ENCODE measurements around the gene FREY1.

FREY1 gene

DNA sequence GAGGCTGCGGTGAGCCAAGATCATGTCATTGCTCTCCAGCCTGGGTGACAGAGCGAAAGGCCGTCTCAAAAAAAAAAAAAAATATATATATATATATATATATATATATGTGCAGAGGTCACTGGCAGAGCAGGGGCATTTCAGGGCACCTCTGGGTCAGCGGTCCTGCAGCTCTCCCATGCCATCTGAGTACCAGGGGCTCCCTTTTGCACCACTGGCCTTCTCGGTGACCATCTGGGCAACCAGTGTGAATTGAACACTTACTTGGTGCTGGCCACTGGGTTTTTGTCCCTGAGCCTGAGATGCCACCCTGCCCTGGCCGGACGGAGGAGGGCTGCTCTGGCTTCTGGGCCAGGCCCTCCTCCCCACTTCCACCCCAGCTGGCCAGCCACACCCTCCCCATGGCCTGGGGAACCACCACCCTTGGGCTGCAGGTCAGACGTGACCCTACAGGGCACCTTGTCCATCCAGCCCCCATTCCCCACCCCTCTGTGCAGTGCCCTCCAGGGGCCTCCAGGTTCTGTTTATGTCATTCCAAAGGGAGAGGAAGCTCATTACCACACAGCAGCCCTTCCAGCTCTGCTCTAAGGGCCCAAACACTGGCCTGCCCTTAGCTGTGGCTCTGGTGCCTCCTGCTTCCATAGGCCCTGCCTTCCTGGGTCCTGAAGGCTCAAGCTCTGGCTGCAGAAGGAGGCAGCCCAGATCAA is 11.4 kb downstream of the FREY1 start:
- DNase-seq (ENCODE audit: low read depth in 2 of 2): no peak

DNA sequence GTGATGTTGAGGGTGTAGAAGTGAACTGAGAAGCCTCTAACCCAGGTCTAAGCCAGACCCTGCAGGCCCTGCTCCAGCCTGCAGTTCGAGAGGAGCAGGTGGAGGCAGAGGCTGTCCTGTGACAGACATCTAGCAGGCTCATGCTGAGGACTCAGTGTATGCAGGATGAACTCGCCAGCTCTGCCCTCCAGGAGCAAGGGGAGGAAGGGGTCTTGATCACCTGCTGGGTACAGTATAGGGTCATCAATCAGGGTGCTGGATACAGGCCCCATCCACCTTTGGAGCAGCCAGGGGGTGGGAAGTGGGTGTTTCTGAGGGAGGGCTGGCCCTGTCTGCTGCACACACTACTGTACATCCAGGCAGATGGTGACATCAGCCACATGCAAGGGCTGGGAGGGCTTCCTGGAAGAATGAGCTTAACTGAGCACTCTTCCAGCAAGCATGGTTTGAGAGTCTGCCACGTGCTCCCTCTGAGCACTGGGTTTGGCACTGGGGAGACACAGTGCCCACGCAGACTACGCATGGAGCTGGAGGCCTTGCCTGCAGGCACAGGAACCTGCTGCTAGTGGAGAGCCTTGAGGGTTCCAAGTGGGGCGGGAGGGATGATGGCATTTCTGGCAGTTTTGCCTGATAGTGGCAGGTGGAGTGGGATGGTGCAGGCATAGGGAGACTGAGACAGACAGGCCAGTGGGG is 12.4 kb downstream of the FREY1 start:
- DNase-seq (ENCODE audit: low read depth in 2 of 2): no peak

DNA sequence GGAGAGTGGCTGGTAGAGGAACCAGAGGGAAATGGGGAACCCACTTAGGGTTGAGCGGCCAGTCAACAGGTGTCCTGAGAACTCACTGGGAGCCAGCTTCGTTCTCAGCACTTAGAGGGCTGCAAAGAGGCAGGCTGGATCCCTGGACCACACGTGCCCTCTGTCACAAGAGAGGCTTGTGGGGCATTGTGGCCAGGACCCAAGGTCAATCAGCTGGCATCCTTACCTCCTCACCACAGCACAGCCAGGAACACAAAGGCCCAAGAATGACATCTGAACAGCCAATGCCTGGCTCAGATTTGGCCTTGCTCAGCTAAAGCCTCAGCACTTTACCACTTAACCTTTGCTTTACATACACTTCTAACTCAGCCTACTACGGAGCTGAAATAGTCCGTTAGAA is 14.2 kb downstream of the FREY1 start:
- DNase-seq (ENCODE audit: low read depth in 2 of 2): no peak

DNA sequence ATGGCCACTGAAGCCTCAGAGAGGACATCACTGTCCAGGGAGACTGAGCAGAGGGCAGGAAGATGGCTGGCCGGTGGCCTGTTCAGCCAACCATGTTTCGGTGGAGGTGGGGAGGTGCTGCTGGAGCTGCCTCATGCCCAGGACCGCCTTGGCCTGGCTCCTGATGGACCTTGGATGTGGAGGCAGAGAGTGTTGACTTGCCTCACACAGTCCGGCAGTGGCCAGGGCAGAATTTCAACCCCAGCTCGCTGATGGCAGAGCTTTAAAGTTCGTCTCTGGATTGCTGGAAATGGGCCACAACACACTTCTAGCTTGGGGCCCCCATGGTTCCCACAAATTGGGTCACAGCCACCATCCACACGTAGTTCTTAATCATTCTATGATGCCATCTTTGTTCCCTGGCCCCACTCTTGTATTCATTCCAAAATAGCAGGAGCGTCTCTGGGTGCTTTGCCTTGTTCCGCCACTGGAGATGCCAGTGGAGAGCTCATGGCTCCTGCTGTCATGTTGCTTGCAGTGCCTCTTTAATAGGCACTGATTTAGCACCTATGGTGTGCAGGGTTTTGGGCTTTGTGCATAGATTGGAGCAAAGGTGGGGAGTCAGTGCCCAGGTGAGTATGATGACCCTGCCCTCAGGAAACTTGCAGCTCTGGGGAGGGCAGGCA is 16.1 kb downstream of the FREY1 start:
- no peak for DNase-seq (ENCODE audit: low read depth in 2 of 2)

DNA sequence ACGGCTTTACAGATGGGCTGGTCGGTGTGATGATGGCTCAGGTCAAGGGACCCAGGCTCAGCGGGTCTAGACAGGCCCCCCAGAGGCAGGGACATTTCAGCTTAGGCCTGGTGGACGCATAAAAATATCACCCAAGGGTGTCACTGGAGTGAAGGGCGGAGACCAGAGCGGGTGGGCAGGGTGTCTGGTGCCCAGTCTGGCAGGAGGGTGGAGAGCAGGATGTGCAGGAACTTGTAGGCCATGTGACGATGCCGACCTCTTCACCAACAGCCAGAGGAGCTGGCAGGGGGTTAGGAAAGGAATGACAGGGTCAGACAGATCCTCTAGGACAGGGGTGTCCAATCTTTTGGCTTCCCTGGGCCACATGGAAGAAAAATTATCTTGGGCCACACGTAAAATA is 17.1 kb downstream of the FREY1 start:
- DNase-seq (ENCODE audit: low read depth in 2 of 2): no peak

DNA sequence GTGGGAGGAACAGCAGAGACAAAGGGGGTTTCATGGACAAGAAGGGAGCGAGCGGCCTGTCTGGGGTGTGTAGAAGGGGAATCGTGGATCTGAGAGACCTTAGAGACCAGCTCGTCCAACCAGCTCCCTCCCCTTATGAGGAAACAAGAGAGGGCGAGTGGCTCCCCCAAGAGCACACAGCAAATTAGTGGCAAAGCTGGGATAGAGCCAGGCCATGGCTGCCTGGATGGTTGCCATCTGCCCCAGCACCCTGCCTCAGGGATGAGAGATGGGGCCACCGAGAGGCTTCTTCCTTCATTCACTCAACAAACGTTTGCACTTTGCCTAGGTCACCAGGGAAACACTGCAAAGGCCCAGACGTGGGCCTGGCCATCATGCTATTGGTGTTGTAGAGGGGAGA is 17.5 kb downstream of the FREY1 start:
- DNase-seq (ENCODE audit: low read depth in 2 of 2): no peak

DNA sequence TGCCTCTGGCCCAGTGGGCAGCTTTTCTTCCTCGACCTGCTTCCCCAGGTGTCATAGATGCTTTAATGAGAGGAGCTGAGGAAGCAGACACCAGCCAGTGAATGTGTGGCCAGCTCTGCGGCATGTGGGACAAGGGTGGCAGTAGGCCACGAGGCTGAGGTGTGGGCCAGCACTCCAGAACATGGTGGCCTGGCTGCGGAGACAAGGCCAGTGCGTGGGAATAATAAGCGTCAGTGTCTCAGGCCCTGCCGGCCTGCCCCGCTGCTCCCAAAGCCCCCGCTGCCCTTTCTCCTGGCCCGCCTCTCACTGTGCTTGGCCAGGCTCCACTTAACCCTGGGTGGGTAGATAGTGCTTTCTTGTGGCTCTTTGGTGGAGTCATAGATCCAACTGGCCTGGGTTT is 19.5 kb downstream of the FREY1 start:
- no peak for DNase-seq (ENCODE audit: low read depth in 2 of 2)

DNA sequence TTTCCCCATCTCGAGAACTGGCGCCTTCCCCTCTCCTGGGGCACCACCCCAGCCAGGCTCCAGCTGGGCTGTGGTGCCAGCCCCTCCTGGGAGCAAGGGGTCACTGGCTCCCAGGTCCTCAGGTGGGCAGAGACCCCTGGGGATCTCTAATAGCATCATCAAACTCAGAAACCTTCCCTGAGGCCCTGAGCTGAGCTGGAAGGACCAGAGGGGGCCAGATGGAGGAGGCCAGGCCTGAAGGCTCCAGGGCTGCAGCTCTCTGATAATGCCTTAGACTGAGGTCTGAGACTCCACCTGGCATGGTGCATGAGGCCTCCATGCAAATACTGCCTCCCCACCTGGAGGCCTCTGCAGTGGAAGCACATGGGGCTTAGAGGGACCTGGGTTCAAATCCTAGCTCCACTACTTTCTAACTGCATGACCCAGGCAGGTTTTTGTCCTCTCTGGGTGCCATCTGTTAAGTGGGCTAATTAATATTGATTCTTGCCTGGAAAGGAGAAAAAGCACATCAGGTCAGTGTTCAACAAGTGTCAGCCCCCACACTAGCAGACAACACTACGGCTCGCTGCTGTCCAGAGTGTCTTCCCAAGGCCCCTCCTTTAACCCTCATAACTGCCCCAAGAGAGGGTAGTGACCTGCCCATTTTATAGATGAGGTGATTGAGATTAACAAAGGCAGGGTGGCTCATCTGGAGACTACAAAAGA is 20.1 kb downstream of the FREY1 start:
- no peak for DNase-seq (ENCODE audit: low read depth in 2 of 2)

DNA sequence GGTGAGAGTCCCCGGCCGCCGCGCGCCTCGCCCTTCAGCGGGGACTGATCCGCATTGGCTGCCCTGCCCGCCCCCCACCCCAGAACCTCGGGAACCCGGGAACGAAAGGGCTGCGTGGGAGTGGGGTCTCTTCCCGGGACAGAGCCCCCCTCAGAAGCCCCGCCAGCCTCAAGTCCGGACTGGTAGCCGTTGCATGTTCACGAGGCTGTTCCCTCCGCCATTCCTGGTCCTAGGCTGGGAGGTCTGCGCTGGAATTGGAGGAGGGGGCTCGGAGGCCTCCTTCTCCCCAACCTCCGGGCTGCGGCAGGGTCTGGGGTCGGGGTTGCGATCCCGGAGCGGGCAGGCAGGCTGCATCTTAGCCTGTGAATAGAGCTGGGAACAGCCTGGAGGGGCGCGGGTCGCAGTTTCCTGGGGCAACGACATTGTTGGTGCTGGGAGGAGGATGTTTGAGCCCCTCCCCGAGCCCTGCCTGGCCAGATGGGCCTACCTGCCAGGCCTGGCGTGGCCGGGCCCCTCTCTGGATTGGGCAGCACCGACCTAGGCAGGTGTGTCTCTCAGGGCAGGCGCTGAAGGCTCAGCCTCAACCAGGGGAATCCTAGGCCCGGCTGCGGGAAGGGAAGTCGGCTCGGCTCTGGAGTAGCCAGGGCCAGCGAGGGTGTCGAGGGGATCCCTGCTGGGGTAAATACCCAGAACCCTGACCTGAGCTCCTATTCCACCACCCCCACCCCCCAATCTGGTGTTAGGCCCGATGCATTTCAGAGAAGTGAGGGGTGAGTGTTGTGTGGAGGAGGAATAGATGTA is 20.9 kb downstream of the FREY1 start:
- DNase-seq (ENCODE audit: low read depth in 2 of 2): no peak

DNA sequence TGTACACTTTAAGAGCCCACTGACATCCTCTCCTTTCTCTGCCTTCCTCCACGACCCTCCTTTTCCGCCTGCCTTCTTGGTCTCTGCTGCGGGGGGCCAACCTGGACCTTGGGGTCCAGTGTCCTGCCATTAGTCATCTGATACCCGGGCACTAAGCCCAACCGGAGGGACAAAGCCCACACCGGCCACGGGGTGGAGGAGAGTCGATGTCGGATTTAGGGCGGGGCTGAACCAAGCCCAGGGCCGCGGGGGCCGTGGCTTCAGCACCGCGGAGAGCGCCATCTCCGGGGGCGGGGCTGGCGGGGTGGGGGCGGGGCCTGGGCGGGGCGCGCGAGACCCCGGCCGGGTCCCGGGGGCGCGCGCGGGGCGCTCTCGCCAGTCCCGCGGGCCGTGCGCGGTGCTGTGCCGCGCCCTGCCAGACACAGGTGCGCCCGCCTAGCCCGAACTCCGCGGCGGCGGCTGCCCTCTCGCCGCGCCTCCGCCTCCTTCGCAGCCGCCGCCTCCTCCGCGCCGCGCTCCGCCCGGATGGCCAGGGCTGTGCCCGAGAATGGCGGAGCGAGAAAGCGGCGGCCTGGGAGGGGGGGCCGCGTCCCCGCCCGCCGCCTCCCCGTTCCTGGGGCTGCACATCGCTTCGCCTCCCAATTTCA is 21.7 kb downstream of the FREY1 start, which contains the start of gene MAPK8IP1:
Gene MAPK8IP1 (plus strand): TSS at position 378 of the 647 bp plus-strand sequence. CDS start 170 bp downstream, at position 548.
- DNase-seq (ENCODE audit: low read depth in 2 of 2): peak; percentile 31 to 51

DNA sequence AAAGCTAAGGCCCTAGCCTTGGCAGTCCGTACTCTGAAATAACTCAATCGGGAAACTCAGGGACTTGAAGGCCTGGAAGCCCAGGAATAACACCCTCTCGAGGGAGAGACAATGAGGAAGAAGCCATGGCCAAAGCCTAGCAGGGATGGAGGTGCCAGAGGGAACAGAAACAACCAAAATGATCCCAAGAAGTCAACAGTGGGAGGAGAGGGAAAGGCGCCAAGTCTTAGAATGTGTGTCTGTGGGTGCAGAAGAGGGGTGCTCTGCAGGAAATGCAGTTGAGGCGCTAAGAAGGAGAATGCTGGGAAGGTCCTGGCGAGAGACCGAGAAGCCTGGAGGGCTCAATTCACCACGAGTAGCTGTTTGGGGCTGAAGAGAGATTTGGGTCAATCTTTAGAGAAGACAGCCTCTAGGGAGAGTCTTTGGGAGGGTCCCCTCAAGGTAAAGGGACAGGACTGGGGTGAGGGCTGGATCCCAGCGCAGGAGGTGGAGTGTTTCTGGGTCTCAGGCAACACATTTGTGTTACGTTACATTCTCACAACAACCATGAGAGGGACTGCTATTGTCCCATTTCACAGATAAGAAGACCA is 22.4 kb downstream of the FREY1 start:
- DNase-seq (ENCODE audit: low read depth in 2 of 2): no peak

DNA sequence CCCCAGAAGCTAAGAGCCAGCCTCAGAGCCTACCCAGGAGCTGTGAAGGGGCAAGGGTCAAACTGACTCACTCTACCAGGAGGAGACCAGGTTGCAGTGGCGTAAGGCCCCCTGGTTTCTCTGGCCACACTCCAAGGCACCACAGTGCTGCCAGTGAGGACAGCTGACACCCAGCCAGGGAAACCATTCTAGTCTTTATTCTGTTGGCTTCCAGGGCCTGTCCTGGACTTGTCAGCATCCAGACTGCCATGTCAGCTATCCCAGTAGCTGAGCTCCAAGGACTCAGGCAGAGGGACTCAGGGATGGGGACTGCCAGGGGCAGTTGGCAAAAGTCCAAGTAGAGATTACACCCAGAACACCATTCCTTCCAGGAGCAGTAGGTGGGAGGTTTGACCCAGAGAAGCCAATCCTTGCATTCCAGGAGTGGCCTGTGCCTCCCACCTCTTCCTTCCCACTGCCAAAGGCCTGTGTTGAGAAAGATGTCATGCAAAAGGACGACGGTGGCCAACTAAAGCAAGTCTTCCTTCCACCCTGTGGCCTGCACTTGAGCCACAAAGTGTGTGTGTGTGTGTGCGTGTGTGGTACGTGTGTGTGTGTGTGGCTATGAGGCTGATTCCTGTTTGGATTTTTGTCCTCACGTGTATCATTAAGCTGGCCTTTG is 25.2 kb downstream of the FREY1 start:
- no peak for DNase-seq (ENCODE audit: low read depth in 2 of 2)

DNA sequence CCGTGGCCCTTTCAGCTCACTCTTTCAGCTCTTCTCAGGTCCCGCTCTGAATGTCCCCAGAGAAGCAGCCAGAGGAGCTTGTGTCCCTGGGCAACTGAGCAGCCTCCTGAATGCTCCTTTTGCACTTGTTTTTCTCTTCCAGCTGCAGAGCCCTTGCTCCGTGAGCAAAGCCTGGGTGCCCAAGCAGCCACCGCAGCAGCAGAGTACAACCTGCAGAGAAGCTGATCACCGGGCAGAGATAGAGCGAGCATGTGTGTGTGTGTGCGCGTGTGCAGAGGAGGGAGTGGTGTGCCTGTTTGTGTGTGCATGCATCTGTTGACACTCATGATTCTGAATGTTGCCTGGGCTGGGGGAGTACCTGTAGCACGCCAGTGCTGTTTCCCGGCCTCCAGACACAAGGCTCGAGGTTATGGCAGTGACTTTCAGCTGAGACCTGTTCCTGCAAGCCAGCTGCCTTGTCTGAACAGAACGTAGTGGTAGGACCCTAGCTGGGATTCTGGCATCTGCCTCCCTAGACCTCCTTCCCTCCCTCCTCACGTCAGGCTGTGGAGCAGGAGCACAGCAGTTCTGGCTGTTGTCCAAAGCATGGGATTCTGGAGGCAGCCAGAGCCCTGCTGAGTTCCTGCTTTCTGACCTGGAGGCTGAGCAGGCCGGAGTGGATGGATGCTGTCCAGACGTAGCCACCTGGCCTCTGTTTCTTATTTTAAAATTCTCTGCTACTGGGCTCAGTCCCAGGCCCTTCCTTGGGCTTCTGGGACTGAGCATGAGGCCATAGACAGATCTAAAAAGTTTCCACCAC is 26.1 kb downstream of the FREY1 start:
- DNase-seq (ENCODE audit: low read depth in 2 of 2): no peak

DNA sequence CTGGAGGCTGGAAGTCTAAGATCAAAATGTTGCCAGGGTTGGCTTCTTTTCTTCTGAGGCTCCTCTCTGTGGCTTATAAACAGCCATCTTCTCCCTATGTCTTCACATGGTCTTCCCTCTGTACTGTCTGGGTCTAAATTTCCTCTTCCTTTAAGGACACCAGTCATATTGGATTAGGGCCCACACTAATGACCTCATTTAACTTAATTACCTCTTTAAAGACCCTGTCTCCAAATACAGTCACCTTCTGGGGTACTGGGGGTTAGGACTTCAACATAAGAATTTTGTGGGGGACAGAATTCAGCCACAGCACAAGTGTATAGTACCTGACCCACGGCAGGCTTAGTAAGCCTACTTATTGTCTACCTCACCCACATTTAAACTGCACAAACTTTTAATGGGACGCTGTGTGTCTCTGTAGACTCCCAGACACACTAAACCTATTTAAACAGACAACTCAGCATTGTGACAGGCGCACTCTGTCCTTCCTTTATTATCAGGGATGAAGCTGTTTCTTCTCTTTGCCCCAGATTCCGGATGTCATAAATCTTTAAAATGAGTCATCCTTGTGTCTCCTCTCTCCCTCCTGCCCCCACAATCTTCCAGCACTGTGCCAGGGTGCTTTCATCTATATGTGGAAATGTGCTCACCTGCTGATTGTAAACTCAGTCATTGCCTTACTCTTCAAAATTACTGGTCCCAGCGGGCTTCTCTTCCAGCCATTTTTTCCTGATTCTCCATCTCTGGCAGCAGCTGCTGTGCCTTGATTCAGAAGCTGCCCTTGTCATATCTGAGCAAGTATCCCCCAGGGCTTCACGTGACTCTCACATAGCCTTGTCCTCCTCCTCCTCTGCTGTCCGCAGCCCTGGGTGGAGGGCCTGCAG is 27.0 kb downstream of the FREY1 start:
- DNase-seq (ENCODE audit: low read depth in 2 of 2): no peak

DNA sequence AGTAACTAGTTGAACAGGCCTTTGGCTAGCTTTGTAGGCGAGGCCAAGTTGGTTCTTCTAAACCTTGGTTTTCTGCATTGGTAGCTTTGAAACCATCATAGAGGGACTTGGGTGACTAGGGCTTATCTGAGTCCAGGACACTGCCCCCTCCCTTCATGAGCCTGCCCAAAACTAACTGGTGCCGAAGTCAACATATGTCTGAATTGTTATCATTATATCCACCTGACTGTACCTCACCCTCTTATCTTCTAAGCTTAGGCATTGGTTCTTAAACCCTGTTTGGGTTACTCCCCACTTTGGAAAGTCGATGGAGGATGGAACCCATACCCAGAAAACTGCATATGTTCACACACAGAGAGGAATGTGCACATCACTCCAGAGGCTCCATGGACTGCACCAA is 29.2 kb downstream of the FREY1 start:
- no peak for DNase-seq (ENCODE audit: low read depth in 2 of 2)

DNA sequence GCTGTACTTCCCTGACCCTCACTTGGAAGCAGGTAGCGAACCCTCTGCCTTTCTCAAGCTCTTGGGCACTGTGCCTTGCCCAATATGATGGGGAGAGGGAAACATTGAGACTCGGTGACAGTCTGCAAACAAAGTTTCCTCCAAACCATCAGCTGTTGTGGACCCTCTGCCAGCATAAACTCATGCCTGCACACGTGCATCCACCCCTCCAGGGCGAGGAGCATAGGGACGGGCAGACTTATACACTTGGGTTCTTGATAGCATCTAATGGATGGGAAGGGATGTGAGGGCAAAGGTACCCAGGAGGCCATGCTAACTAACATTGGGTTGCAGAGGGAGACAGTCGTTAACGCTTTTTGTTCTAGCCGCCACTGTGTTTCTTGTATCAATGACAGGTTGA is 29.9 kb downstream of the FREY1 start:
- DNase-seq (ENCODE audit: low read depth in 2 of 2): no peak

DNA sequence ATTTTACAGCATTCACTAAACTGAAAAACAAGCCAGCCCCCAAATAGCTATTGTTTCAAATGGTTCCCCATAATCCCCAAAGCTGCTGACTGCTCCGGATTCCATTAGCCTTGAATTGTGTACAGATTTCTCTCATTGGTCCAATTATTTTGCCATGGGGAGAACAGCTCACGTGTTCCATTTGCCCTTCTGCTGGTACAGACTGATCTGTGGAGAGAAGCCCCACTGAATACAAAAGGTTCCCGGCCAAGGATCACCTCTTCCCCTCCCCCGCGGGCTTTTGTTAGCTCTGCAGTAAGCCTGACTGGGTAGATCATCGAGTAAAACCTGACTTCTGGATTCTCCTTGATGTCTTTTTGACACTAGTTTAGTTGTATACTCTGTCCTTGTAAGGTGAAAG is 30.7 kb downstream of the FREY1 start:
- DNase-seq (ENCODE audit: low read depth in 2 of 2): no peak

DNA sequence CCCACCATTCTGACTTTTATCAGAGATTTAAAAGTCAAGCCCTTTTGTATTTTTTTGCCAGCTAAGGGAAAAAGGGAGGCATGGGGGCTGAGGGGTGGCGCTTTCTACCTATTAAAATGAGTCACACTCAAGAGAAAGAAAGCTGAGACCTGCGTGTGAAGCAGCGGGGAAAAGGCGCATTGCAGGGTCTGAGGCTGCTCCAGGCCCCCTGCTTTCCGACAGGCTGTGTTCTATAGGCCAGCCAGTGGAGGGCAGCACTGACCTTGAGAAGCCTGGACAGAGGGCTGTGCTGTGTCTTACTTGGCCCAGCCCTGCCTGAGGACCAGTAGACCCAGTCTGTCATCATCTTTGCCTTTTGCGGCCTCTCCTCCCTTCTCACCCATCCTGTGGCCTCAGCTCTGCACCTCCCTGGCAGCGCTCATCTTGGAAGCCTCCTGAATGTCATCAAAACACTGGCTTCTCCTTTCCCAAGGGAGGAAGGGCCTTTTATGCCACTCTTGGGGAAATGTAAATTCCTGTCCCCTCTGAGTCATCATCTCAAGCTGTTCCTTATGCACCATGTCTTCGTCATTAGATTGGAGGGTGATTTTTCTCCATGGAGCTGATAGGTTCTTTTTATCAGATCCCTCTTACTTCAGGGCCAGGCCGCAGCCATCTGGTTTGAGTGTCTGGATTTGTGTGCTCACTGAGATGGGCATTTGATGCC is 34.3 kb downstream of the FREY1 start:
- DNase-seq (ENCODE audit: low read depth in 2 of 2): peak in 1 of 2 donors; percentile 10
